ENCODE measurements around the gene TPD52L3.

The TPD52L3 gene

GRCh38 chr9:6328103-6328502 lies at the start of gene TPD52L3:
TSS of gene TPD52L3 (plus strand) at chr9:6328375. CDS start at chr9:6328596, 221 bp downstream.
- H3K4me2 ChIP-seq (ENCODE audit: low read length), result no peak within 1 kb of the TSS
- H3K36me3 ChIP-seq (replicated peaks; ENCODE audit: low read depth, low read length), result no peaks in the 10 kb centered on the region
- H4K20me1 ChIP-seq (ENCODE audit: insufficient read depth, low read length), result no peaks in the 10 kb centered on the region
- no peaks in the 10 kb centered on the region for H3K4me1 ChIP-seq (ENCODE audit: low read length)
- H2AFZ ChIP-seq (ENCODE audit: low read depth, low read length), result no peak within 1 kb of the TSS
- TF ChIP-seq CTCF (IDR thresholded peaks at IDR 0.05; ENCODE audit: low read depth, low read length) (no peak), EZH2phosphoT487 (IDR thresholded peaks at IDR 0.05; ENCODE audit: low read depth) (no peak)
- H3K79me2 ChIP-seq (ENCODE audit: low read length), result no peaks in the 10 kb centered on the region
- no peak within 1 kb of the TSS for H3K9ac ChIP-seq (ENCODE audit: low read length)
- H3K4me3 ChIP-seq (ENCODE audit: low read length), result no peak within 1 kb of the TSS
- peaks cover 11% of the 10 kb centered on the region for H3K27me3 ChIP-seq (ENCODE audit: low read depth, low read length)
- no peak within 1 kb of the TSS for H3K27ac ChIP-seq (ENCODE audit: low read length)
- H3K9me3 ChIP-seq (ENCODE audit: insufficient read depth, low read length), result no peaks in the 10 kb centered on the region

- no peaks in the 10 kb centered on the region for H3K4me1 ChIP-seq (ENCODE audit: low read length)
- no peaks in the 10 kb centered on the region for H3K79me2 ChIP-seq (ENCODE audit: low read length)
- no peak overlapping the region for H3K9ac ChIP-seq (ENCODE audit: low read length)
- H3K27me3 ChIP-seq (ENCODE audit: low read depth, low read length), result 0 out of 2 replicates have a peak, but pooled peaks cover 2% of the 10 kb centered on the region
- H3K9me3 ChIP-seq (ENCODE audit: insufficient read depth, low read length), result no peaks in the 10 kb centered on the region
- H4K20me1 ChIP-seq (ENCODE audit: insufficient read depth, low read length), result no peaks in the 10 kb centered on the region
- H3K36me3 ChIP-seq (replicated peaks; ENCODE audit: low read depth, low read length), result no peaks in the 10 kb centered on the region
- H3K27ac ChIP-seq (ENCODE audit: low read length), result no peak overlapping the region
- no peak overlapping the region for H3K4me2 ChIP-seq (ENCODE audit: low read length)
- H2AFZ ChIP-seq (ENCODE audit: low read depth, low read length), result no peak overlapping the region
- H3K4me3 ChIP-seq (ENCODE audit: low read length), result no peak overlapping the region
- no peak for TF ChIP-seq EZH2phosphoT487 (IDR thresholded peaks at IDR 0.05; ENCODE audit: low read depth)
- no peak for TF ChIP-seq CTCF (IDR thresholded peaks at IDR 0.05; ENCODE audit: low read depth, low read length)
These were observed 26.3 kb upstream of the TPD52L3 start for GRCh38 chr9:6301858-6302257.

GRCh38 chr9:6302417-6302816 lies 25.8 kb upstream of the TPD52L3 start:
- no peak overlapping the region for H3K27ac ChIP-seq (ENCODE audit: low read length)
- no peak overlapping the region for H3K4me3 ChIP-seq (ENCODE audit: low read length)
- no peak overlapping the region for H3K4me2 ChIP-seq (ENCODE audit: low read length)
- no peak overlapping the region for H3K9ac ChIP-seq (ENCODE audit: low read length)
- H3K36me3 ChIP-seq (replicated peaks; ENCODE audit: low read depth, low read length), result no peaks in the 10 kb centered on the region
- 0 out of 2 replicates have a peak, but pooled peaks cover 7% of the 10 kb centered on the region for H3K27me3 ChIP-seq (ENCODE audit: low read depth, low read length)
- no peaks in the 10 kb centered on the region for H4K20me1 ChIP-seq (ENCODE audit: insufficient read depth, low read length)
- H2AFZ ChIP-seq (ENCODE audit: low read depth, low read length), result no peak overlapping the region
- no peaks in the 10 kb centered on the region for H3K79me2 ChIP-seq (ENCODE audit: low read length)
- H3K9me3 ChIP-seq (ENCODE audit: insufficient read depth, low read length), result no peaks in the 10 kb centered on the region
- TF ChIP-seq CTCF (IDR thresholded peaks at IDR 0.05; ENCODE audit: low read depth, low read length) (no peak), EZH2phosphoT487 (IDR thresholded peaks at IDR 0.05; ENCODE audit: low read depth) (no peak)
- no peaks in the 10 kb centered on the region for H3K4me1 ChIP-seq (ENCODE audit: low read length)

- Histone ChIP-seq H3K36me3 (replicated peaks; ENCODE audit: low read depth, low read length) (no peaks in the 10 kb centered on the region), H4K20me1 (ENCODE audit: insufficient read depth, low read length) (no peaks in the 10 kb centered on the region), H3K79me2 (ENCODE audit: low read length) (no peaks in the 10 kb centered on the region), H3K9me3 (ENCODE audit: insufficient read depth, low read length) (no peaks in the 10 kb centered on the region), H3K27ac (ENCODE audit: low read length) (no peak overlapping the region), H3K4me2 (ENCODE audit: low read length) (no peak overlapping the region), H2AFZ (ENCODE audit: low read depth, low read length) (no peak overlapping the region), H3K4me1 (ENCODE audit: low read length) (no peaks in the 10 kb centered on the region), H3K4me3 (ENCODE audit: low read length) (no peak overlapping the region), H3K27me3 (ENCODE audit: low read depth, low read length) (0 out of 2 replicates have a peak, but pooled peaks cover 7% of the 10 kb centered on the region), H3K9ac (ENCODE audit: low read length) (no peak overlapping the region)
- TF ChIP-seq CTCF (IDR thresholded peaks at IDR 0.05; ENCODE audit: low read depth, low read length) (no peak), EZH2phosphoT487 (IDR thresholded peaks at IDR 0.05; ENCODE audit: low read depth) (no peak)
These were observed 23.9 kb upstream of the TPD52L3 start for GRCh38 chr9:6304232-6304631.

Measured in OCI-LY3 (cell line).